Stimulated activated CD4-positive, alpha-beta T cell treated with anti-CD3 and anti-CD28 coated beads, Interleukin-12 subunit alpha, Interleukin-12 subunit beta, amount 100 ng/mL, for 24 hours (primary cell): ENCODE measurements around the gene CLCN6.

Experiments
- DNase-seq, 2 experiments: peaks; one replicate each; pipeline ENCODE4 v3.0.0-alpha.2; 2020; ENCODE audit warnings: low read depth in 2 of 2

CLCN6 gene

DNA sequence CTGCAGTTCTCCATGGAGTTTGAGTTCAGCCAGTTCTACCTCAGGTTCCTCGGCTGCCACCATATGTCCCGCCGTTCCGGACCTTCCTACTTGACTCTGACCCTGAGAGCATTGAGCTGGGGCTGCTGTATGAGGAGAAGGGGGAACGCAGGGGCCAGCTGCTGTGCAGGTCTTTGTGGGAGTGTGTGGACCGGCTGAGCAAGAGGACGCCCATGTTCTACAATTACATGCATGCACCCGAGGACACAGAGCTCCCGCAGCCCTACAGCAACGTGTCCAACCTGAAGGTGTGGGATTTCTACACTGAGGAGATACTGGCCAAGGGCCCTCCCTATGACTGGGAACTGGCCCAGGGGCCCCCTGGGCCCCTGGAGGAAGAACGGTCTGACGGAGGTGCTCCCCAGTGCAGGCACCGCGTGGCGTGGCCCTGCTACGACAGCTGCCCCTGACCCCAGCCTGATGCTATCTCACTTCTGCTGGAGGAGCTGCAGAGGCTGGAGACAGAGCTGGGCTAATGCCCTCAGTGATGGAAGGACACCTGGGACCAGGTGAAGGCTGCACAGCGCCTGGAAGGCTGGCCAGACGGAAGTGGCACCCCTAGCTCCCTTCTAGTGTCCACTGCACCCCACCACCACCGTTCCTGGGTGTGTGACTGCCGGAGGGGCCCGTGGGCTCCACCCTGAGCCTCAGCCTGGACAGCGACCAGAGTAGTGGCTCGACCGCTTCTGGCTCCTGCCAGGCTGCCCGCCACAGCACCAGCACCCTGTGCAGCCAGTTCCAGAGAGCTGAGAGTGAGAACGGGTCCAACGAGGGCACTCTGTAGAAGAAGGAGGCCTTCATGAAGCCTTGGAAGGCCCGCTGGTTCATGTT, 73.6 kb downstream of the CLCN6 start:
- DNase-seq: no peak

DNA sequence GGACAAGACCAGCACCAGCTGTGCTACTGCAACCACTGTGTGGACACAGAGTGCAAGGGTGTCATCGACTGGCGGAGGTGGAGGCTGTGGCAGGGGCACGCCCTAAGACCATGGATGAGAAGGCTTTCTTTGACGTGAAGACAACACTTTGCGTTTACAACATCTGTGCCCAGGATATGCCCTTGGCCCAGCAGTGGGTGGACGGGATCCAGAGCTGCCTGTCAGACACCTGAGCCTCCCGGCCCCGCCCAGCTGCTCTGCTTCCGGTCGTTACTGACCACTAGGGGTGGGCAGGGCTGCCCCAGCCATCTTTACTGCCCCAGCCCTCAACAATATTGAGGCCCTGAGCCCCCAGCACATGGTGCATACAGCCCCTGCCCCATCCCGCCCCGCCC, 74.2 kb downstream of the CLCN6 start:
- no peak for DNase-seq

DNA sequence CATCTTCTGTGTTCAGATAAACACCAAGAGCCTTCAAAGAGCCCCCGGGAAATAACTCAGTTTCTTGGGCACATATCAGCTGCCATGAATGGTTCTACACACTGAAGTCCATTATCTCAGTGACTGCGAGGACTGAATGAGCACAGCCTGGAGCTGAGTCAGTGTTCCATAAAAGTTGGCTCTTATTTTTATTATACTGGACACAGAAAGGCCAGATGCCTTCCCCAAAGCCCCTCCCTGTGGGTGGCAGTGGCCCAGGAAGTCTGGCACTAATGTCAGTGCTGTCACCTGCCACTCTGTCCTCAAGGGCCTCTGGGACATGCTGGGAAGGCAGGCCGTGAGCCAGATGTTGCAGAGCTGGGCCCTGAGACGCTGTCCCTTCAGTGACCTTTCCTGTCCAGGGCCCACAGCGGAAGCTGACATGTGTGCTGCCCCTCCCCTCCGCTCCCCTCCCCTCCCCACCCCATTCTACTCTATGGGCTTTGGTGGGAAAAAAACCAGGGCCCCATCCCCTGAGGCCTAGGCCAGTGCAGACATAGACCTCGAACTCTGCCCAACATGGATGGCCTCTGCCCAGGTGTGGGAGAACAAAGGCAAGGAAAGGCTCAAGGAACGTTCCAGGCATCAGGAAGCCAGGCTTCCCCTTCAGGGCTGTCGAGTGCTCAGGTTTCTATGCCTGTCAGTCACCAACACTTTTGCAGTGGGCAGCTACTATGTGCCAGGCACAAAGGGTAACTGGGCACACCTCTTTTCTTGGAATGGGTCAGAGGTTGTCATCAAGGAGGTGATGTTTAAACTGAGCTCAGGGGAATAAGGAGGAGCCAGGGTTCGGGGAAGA, 75.1 kb downstream of the CLCN6 start:
- no peak for DNase-seq

DNA sequence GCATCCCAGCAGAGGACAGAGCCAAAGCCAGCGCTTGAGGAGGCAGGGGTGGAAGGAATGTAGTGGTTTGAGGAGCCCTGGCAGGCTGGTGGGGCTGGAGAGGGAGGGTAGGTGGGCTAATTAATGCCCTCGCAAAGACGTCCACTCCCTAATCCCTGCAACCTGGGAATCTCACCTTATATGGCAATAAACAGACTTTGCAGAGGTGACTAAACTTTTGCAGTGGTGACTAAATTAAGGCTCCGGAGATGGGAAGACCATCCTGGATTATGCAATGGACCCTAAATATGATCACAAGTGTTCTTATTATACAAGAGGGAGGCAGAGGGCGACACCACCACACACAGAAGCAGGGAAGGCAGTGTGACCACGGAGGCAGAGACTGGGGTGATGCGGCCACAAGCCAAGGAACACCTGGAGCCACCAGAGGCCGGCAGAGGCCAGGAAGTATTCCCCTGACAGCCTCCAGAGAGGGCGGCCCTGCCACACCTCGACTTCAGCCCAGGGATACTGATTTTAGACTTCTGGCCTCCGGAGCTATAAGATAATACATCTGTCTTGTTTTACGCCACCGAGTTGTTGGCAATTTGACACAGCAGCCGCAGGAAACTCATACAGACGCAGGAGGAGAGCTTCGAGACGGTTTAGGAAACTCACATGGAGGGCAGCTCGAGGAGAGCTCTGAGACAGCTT, 75.9 kb downstream of the CLCN6 start:
- DNase-seq: no peak

DNA sequence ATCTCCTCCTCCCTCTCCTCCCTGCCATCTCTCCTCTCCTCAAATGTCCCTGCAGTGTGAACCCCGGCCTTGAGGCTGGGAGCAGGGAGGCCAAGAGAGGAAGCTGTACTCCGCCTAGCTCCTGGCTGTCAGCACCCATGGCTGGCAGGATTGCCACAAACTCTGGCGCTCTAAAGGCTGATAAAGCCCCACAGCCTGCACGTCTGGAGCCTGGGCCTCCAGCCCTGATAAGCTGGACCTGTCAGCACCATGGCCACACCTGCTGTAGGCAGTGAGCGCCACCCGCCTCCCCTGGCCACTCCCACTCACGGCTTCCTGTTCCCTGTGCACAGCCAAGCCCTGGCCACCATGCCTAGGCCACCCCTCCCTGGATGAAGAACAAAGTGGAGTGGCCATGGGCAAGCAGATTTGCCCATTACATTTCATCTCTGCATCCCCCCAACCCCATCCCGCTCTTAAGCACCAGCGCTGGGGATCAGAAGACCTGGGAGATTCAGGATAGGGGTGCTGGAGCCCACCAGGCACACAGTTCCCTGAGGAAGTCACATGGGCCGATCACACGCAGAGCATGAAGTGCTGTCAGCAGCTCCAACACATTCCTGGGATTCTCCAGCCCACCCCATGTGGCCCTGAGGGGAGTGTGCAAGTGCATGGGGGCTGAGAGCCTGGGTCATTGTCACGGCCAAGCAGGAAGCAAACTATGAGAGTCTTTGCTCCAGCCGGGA, 77.0 kb downstream of the CLCN6 start:
- DNase-seq: no peak

DNA sequence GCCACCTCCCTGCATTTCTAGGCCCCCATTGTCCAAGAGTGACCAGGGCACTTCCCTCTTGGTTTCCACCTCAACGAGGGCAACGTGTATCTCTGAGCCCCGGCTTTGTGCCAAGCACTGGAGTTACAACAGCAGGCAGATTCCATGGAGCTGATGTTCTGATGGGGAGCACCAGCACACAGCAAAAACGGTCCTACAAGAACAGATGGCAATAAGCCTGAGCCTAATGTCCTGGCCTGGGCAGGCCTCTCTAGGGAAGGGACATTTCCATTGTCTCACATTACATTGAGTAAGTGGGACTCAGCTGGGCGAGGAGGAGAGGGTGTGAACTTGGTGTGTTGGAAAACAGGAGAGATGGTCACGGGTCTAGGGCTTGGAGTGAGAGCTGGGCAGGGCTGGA, 79.9 kb downstream of the CLCN6 start:
- no peak for DNase-seq

DNA sequence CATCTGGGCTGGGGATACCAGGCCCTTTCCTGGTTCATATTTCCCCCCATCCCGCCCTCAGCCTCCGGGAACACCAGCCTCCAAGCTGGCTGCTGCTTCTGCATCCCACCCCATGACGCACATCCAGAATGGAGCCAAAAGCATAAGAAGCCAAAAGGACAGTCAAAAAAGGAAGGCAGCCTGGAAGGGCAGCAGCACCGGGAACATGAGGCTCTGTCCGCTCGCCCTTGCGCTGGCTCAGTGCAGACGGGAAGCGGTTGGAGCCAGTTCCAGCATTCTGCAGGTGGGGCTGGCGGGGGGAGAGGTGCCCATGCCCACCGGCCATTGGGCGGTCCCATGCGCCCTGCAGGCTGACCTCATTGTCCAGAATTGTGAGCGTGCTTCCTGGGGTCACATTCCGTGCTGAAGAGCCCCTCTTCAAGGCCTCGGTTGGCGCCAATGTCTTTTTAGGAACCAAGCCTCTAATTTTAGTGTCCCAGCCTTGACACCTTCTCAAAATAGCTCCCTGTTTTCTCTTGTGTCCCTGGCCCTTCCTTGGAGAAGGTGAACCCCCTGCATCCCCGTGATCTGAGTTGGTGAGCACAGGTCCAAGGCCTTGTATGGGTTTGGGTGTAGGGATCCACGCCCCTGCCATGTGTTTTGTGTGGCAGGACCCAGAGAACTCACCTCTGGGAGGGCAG, 81.1 kb downstream of the CLCN6 start:
- no peak for DNase-seq

DNA sequence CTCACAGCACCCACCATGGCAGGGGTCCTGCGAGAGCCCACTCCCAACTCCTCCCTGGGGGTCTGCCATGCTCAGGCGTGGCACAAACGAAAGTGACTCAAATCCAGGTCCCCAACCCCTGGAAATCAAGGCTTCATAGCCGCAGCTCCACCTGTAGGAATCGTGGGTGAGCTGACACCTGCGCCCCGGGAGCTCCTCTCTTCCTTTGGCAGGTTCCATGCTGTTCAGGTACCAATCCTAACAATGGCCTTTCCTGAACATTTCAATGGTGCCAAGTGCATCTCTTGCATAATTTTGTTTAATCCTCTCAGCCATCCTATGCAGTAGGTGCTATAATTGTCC, 81.6 kb downstream of the CLCN6 start:
- DNase-seq: no peak

DNA sequence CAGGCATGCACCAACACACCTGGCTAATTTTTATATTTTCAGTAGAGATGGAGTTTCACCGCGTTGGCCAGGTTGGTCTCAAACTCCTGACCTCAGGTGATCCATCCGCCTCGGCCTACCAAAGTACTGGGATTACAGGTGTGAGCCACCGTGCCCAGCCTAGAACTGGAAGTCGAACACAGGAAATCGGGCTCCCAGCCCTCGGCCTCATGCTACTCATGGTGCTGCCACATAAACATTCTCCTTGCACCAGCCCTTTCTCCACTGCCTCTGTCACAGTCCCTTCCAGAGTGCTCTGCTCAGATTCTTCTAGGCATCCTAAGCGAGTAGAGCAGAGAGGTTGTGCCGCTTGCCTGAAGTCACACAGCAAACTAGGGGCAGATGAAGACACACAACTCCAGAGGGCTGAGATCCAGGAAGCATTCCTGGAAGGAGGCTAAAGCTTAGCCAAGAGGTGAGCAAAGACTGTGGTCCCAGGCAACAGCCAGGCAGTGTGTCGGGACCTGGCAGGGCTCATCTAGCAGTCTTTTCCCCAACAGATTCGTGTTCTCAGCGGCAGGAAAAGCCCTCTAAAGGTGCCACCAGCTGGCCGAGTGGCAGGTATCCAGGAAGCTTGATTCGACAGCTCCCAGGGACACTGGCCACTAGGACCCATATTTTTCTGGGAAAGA, 82.3 kb downstream of the CLCN6 start:
- no peak for DNase-seq

DNA sequence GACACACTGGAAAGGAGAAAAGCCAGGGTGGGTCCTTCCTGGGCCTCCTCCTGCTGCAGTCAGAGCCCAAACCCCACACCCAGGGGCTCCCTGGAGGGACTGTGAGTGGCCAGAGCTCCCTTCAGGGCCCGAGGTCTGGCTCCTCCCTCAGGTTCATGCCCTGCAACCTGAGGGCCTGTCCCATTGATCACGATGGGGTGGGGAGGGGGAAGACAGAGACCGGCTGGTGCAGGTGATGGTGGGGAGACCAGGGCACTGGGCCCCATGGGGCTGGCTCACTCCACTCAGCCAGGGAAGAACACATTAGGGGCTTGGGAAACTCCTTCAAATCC, 82.9 kb downstream of the CLCN6 start:
- DNase-seq: no peak

DNA sequence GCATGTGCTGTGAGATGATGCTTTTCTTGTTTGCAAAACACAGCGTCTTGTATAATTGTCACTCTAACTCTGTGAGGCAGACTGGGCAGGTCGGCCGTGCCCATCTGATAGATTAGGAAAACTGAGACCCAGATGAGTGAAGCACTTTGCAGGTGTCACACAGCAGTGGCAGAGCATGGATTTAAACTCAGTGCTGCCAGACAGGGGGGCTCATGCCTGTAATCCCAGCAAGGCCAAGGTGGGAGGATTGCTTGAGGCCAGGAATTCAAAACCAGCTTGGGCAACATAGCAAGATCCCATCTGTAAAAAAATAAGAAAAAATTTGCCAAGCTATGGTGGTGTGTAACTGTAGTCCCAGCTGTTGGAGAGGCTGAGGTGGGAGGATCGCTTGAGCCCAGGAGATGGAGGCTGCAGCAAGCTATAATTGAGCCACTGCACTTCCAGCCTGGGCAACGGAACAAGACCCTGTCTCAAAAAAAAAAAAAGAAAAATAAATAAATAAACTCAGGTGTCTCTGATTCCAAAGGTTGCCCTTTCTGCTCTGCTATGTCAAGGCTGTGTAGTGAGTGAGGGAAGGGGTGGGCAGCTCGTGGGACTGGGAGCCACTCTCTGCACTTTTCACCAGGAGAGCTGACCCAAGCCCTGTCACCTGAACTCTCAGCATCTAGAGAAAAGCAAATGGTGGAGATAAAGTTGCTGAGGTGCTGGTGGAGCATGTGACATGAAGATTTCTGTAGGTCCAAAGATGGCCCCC, 85.6 kb downstream of the CLCN6 start:
- DNase-seq: no peak
